DOHH2 (cell line): ENCODE data around the gene SNX19.

Experiments
- H3F3A ChIP-seq: fragments of 200-600 bp; sonication (generic), shearing (Covaris generic); 2 replicates; pipeline ENCODE4 v1.6.0; 2016; ENCODE audit warnings: antibody characterized with exemption, mild to moderate bottlenecking; ENCODE audit not compliant: control insufficient read depth, insufficient read depth
- H3K27ac ChIP-seq: fragments of 200-600 bp; sonication (generic); 2 replicates; pipeline ENCODE4 v1.5.1; 2014; ENCODE audit warnings: low read depth, mild to moderate bottlenecking, low read length, moderate library complexity
- H3K27me3 ChIP-seq: fragments of 200-600 bp; sonication (generic); 2 replicates; pipeline ENCODE4 v1.6.1; 2014; ENCODE audit warnings: mild to moderate bottlenecking, low read length, mixed read lengths; ENCODE audit not compliant: control insufficient read depth
- H3K36me3 ChIP-seq: fragments of 200-600 bp; sonication (generic); 2 replicates; pipeline ENCODE4 v1.6.1; 2014; ENCODE audit warnings: mild to moderate bottlenecking, low read length, moderate library complexity, mixed read lengths; ENCODE audit not compliant: control insufficient read depth
- H3K4me1 ChIP-seq: fragments of 200-600 bp; sonication (generic); 2 replicates; pipeline ENCODE4 v1.6.1; 2014; ENCODE audit warnings: mild to moderate bottlenecking, low read length, mixed read lengths; ENCODE audit not compliant: control insufficient read depth
- H3K4me2 ChIP-seq: fragments of 200-600 bp; sonication (generic); 2 replicates; pipeline ENCODE4 v1.6.0; 2014; ENCODE audit warnings: mild to moderate bottlenecking, low read length, moderate library complexity
- H3K4me3 ChIP-seq: fragments of 200-600 bp; sonication (generic); 2 replicates; pipeline ENCODE4 v1.5.1; 2014; ENCODE audit warnings: mild to moderate bottlenecking, low read length, mixed read lengths
- H3K79me2 ChIP-seq: fragments of 200-600 bp; sonication (generic); 2 replicates; pipeline ENCODE4 v1.6.1; 2014; ENCODE audit warnings: mild to moderate bottlenecking, low read length, mixed read lengths; ENCODE audit not compliant: control insufficient read depth
- H3K9me2 ChIP-seq: fragments of 200-600 bp; sonication (generic); replicated peaks from 2 replicates; pipeline ENCODE4 v1.6.1; 2014; ENCODE audit warnings: mild to moderate bottlenecking, low read length, mixed read lengths; ENCODE audit not compliant: control insufficient read depth
- H3K9me3 ChIP-seq: fragments of 200-600 bp; sonication (generic); 2 replicates; pipeline ENCODE4 v1.6.1; 2014; ENCODE audit warnings: antibody characterized with exemption, low read length, mixed read lengths; ENCODE audit not compliant: control insufficient read depth, insufficient read depth
- H4K20me1 ChIP-seq: fragments of 200-600 bp; sonication (generic); 2 replicates; pipeline ENCODE4 v1.6.0; 2014; ENCODE audit warnings: low read depth, mild to moderate bottlenecking, antibody characterized with exemption, low read length, moderate library complexity; ENCODE audit not compliant: control insufficient read depth, insufficient read depth
- EZH2phosphoT487 ChIP-seq: fragments of 200-600 bp; sonication (generic); IDR thresholded peaks from 2 replicates; pipeline ENCODE4 v1.6.1; 2017; ENCODE audit warnings: borderline replicate concordance, mild to moderate bottlenecking, antibody characterized with exemption, low read length, moderate library complexity, mixed read lengths
- TF ChIP-seq, protein P1 (sequence below): fragments of 200-600 bp; sonication (generic); IDR thresholded peaks from one replicate; pipeline ENCODE4 v1.5.1; 2014; ENCODE audit warnings: antibody characterized with exemption, mild to moderate bottlenecking, low read depth, low read length; ENCODE audit not compliant: poor library complexity, severe bottlenecking

The SNX19 gene

GRCh38 chr11:130865774-130866114 lies 50.5 kb downstream of the SNX19 start:
- Histone ChIP-seq H3K4me2 (no peak overlapping the region), H3K9me2 (no peaks in the 10 kb centered on the region), H3K9me3 (no peaks in the 10 kb centered on the region), H3K27ac (no peak overlapping the region), H4K20me1 (no peaks in the 10 kb centered on the region), H3F3A (no peaks in the 10 kb centered on the region), H3K4me1 (no peaks in the 10 kb centered on the region), H3K27me3 (no peaks in the 10 kb centered on the region), H3K79me2 (no peaks in the 10 kb centered on the region), H3K36me3 (no peaks in the 10 kb centered on the region), H3K4me3 (no peak overlapping the region)
- TF ChIP-seq EZH2phosphoT487 = no peak
- TF ChIP-seq, protein P1, sequence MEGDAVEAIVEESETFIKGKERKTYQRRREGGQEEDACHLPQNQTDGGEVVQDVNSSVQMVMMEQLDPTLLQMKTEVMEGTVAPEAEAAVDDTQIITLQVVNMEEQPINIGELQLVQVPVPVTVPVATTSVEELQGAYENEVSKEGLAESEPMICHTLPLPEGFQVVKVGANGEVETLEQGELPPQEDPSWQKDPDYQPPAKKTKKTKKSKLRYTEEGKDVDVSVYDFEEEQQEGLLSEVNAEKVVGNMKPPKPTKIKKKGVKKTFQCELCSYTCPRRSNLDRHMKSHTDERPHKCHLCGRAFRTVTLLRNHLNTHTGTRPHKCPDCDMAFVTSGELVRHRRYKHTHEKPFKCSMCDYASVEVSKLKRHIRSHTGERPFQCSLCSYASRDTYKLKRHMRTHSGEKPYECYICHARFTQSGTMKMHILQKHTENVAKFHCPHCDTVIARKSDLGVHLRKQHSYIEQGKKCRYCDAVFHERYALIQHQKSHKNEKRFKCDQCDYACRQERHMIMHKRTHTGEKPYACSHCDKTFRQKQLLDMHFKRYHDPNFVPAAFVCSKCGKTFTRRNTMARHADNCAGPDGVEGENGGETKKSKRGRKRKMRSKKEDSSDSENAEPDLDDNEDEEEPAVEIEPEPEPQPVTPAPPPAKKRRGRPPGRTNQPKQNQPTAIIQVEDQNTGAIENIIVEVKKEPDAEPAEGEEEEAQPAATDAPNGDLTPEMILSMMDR = no peak

- no peaks in the 10 kb centered on the region for H3K27me3 ChIP-seq
These were observed 51.0 kb downstream of the SNX19 start for GRCh38 chr11:130865091-130865773.

DNA sequence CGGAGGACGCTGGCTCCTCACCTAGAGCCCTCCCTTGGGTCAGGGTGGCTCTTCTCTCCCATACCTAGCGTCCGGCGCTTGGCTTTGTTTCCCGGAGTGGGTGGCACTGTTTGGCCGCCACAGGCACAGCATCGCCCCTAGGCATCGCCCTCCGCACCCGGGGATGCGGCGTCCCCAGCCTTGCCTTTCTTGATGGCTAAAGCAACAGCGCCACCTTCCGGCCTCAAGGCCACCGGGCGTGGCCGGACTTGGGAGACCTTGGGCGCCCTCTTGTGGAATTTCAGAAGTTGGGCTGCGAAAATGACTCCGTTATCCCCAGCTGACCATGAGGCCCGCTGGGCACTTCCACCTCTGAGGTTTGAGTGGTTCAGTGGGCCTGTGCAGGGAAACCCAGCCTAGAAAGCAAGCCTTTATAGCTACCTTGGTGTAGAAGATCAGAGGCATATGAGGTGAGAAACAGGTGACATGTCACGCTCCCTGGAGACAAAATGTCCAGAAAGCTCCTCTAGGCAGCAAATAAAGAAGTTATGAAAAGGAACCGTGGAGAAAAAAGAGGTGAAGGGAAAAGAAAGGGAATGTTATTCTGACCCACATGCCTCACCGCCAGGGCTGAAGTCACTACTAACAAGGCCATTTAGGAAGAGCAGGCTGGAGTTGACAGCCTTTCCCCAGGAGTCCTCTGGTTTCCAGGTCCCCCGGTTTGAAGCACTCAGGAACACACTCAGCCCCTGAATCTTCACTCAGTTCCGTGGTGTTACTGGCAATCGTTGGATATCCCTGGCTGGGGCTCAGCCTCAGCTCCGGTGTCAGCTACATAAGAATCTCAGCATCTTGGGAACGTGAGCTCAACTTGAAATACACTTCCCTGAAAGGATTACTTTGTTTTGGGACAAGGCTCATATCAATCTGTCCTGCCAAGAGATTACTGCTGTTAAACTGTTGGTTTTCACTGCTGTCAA lies 54.1 kb downstream of the SNX19 start:
- H3F3A ChIP-seq = no peaks in the 10 kb centered on the region
- no peak overlapping the region for H3K4me3 ChIP-seq

More at GRCh38 chr11:130865091-130865773, 51.0 kb downstream of the SNX19 start:
- H3K36me3 ChIP-seq = no peaks in the 10 kb centered on the region
- TF ChIP-seq, protein P1 = no peak
- TF ChIP-seq EZH2phosphoT487 = no peak
- no peak overlapping the region for H3K4me2 ChIP-seq
- no peaks in the 10 kb centered on the region for H4K20me1 ChIP-seq
- no peak overlapping the region for H3K4me3 ChIP-seq
- H3K27ac ChIP-seq = no peak overlapping the region
- no peaks in the 10 kb centered on the region for H3K9me3 ChIP-seq
- no peaks in the 10 kb centered on the region for H3F3A ChIP-seq
- H3K9me2 ChIP-seq = no peaks in the 10 kb centered on the region
- no peaks in the 10 kb centered on the region for H3K79me2 ChIP-seq
- no peaks in the 10 kb centered on the region for H3K4me1 ChIP-seq

More for the DNA sequence above, 54.1 kb downstream of the SNX19 start:
- Histone ChIP-seq H3K9me2 (no peaks in the 10 kb centered on the region), H3K9me3 (no peaks in the 10 kb centered on the region), H3K4me2 (no peak overlapping the region), H4K20me1 (no peaks in the 10 kb centered on the region), H3K27me3 (no peaks in the 10 kb centered on the region), H3K4me1 (no peaks in the 10 kb centered on the region), H3K79me2 (no peaks in the 10 kb centered on the region), H3K27ac (no peak overlapping the region), H3K36me3 (no peaks in the 10 kb centered on the region)
- TF ChIP-seq, protein P1 = peak; percentile 100
- TF ChIP-seq EZH2phosphoT487 = no peak
